ENCODE data around the gene PCBD1.

Gene PCBD1

DNA sequence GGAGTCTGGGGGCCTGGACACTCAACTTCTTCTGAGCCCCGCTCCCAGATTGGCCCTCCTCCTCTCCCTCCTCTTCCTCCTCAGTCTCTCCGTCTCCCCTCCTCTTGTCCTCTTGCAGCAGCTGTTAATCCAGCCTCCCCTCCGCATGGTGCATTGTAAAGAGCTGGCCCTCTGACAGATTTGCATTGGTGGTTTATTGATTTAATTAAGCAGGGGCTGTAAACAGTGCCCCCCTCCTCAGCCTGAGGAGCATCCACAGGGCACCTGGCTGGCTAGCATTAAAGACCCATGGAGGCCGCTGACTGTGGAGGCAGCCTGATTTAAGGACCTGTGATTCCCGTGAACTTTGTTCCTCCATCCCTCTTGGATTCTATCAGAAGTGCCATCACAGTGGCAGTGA is 28.9 kb upstream of the PCBD1 start:
- DNase-seq: no peak

- DNase-seq: no peak
Measured at GRCh38 chr10:70916241-70916640, 27.9 kb upstream of the PCBD1 start.

DNA sequence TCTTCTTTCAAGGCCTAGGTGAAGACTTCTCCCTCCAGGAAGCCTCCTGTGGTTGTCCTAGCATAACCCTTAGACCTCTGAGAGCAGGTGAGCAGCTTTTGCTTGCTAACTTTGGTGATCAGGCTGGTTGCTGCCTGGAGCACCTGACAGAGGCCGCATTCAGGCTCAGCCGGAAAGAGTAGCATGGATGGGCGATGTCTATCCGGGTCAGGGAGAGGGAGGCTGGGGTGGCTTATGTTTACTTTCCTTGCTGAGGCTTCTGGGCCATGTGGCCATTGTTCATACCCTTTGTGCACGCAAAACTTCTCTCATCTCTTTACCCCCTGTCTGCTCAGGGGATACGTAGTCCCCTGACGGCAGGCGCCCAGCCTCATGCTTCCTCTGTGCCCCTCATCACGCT is 27.4 kb upstream of the PCBD1 start:
- no peak for DNase-seq

- DNase-seq: no peak
Measured at GRCh38 chr10:70915206-70915605, 26.8 kb upstream of the PCBD1 start.

DNA sequence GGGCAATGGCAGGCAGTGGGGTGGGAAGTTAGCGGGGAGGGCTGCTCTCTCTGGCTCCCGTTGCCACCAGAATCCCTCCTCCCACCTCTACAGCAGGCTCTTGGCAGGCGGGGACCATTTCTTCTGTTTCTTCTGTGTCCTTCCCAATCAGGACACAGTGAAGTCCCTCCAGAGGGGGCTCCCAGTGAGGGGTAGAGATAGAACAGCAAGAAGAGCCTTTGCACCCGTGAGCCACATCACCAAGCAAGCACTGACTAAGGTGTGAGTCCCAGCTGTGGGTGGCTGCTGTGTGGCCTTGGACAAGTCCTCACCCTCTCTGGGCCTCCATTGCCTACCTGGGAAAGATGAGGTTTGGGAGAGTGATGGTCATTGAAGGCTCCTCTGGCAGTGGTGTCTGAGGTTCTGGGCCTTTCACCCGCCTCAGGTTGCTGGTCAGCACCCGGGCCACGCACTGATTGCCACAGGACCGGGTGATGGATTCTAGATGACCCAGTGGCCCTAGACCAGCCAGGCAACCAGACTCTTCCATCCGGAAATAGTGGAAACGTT is 26.0 kb upstream of the PCBD1 start:
- DNase-seq: no peak

- no peak for DNase-seq
Measured at GRCh38 chr10:70913893-70914240, 25.5 kb upstream of the PCBD1 start.

DNA sequence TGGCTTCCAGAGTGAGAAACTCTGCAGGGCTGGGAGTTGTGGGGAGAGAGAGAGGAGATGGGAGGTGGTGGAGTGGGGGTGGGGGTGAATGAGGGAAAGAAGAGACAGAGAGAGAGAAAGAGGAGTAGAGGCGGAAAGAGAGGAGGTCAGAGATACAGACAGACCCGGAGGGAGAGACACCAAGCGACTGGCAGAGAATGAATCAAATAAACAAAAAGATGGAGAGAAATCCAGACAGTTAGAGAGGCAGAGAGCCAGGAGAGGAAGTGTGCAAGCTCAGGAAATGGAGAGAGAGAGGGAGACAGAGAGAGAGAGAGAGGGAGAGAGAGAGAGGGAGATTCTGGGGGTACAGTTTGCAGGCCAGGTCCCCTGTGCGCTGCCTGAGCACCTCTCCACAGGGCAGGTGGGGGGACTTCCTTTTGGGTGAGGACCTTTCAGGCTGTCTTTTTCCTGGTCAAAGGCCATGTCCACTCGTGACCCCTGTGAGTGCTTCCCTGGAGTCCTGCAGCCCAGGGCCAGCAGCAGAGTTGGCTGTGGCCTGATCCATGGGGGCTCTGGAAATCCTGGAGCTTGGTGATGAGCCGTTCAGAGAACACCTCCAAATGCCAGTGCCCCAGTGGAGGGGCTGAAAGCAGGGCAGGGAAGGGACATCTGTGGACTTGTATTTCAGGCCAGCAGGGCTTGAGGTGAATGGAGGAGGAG is 25.0 kb upstream of the PCBD1 start:
- no peak for DNase-seq

DNA sequence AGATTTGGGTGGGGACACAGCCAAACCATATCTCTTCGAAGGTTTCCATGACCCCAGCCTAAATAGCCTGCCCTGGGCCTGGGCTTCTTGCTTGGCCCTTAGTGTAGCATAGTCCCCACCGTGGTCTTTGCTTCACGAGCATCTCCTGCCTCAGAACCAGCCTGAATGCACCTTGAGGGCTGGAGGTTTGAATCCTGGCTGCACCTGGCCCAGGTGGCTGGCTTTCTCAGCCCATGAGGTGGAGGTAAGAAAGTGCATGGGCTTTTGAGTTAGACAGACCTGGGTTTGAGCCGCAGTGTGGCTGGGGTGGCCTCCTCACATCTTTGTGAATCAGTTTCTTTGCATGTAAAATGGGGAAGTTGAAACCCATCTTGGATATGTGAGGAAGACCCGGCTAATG is 24.2 kb upstream of the PCBD1 start:
- DNase-seq: no peak

GRCh38 chr10:70911386-70911785 is 23.0 kb upstream of the PCBD1 start:
- no peak for DNase-seq

DNA sequence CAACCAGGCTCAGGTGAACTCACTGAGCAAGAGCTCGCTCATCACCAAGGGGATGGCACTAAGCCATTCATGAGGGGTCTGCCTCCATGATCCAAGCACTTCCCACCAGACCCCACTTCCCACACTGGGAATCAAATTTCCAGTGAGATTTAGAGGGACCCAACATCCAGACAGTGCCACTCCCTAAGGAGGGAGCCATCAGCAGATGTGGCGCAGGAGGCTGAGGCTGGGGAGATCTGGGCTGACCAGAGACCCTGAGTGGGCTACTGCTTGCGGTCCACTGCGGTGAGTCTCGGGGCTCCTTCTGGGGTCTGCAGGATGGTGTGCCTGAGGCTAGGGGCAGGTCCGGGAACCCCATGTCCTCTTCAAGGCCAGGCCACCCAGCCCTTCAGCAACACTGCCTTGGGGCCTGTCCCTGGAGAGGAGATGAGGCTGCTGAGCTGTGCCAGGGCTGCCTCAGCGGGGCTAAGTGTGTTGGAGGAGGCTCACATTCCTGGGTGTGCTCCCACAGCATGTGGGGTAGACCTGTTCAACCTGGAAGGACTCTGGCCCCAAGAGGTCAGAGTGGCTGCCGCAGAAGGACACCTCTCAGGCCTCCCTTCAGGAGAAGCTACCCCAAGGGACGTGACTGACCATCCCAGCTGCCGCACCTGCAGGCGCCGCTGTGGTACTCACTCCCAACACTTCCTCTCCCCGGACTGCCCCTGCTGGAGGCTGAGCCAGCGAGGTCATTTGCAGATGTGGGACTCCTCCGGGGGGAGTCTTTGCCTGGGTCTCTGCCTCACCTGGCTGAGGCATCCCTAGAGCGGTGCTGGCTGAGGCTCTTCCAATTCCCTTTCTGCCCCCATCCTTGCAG is 22.3 kb upstream of the PCBD1 start:
- no peak for DNase-seq

GRCh38 chr10:70909326-70909935 is 21.1 kb upstream of the PCBD1 start:
- no peak for DNase-seq

DNA sequence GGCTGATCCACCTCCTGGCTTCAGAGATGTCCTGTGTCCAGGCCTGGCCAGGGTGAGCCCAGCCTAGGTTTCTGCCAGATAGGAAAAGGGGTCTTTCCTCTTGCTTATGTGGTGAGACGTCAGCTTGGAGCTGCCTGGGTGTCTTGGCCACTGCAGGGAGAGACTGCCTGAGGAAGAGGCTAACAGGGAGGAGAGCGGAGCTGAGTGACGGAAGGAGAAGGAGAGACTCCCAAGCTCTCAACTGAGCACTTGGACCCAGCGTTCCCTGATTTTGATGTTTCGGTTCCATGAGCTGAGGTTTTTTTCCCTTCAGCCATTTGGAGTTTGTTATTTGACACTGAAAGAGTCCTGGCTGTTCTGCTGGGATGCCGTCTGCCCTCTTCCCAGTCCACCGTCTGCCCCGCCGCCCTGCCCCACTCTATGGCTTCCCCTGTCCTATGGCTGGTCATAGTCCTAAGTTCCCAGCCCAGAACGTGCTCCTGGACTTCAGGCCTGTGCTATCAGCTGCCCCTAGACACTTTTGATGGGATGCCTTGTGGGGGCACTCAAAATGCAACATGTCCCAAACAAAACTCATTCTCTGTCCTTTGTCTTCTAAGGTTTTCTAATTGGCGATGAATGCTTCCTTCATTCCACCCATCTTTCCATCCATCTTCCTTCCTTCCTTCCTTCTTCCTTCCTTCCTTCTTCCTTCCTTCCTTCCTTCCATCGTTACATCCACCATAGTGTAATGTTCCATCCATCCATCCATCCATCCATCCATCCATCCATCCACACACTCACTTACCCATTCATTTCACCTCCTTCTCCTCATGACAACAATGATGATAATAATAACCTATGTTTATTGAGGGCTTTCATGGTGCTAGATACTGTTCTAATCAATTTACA is 20.3 kb upstream of the PCBD1 start:
- no peak for DNase-seq

DNA sequence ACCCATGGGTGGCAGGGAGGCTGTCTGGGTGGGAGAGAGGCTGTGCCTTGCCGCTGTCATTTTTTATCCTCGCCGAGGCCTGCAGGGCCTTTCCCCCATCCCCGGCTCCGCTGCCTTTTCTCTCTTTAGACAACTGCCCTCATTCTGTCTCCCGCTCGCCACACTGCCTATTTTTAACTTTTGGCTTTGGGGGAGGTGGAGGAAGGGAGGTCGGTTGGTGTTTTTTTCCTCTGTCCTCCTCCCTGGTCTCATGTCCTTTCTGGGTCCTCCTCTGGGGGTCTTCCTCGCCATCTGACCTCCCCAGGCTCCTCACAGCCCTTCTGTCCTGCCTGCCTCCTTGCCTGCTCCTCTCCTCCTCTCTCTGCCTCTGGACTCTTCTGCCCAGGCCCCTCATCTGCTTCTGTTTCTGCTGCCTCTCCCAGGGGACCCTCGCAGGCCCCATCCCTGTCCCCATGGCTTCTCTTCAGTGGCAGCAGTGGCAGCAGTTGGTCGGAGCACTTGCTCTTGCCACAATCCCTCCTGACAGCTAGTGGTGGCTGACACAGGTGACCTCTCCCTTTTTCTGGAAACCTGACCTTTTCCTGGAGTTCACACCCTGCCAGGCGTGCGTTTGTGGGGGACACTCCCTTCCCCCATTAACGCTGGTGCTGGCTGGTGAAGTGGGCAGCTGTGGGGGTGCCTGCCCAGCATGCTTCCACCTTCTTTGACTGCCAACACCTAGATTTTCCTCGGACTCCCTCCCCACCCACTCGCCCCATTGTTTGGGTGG is 19.5 kb upstream of the PCBD1 start:
- DNase-seq: no peak

GRCh38 chr10:70906953-70907636 is 18.7 kb upstream of the PCBD1 start:
- DNase-seq: no peak

DNA sequence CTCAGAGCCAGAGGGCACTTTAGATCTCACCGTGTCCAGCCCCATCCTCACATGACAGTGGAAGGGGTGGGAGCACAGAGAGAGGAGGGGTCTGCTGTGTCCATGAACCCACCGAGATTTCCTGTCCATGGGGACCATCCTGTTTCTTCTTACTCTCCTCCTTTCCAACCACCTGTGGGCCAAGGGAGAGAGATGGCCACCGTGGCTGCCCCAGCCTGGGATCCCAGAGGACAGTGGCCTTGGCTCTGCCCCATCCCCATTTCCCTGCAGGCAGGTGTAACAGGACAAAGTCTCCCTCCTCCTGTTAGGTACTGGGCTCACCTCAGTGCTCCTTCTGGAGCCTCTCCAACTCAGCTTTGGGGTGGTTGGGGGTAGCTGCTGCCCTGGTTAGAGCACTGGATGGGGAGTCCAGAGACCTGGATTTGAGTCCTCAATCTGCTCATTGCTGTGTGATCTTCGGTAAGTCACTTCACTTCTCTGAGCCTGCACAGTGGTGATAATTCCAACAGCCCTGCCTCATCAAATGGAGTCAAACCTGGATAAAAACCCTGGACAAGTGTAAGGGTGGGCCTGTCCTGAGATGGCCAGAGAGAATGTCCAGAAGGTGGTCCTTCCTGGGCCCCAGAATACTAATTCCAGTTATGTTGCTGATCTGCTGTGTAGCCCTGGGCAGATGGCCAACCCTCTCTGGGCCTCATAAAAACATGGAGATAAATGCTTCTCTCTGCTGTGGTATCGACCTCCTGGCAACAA is 17.8 kb upstream of the PCBD1 start:
- DNase-seq: no peak

DNA sequence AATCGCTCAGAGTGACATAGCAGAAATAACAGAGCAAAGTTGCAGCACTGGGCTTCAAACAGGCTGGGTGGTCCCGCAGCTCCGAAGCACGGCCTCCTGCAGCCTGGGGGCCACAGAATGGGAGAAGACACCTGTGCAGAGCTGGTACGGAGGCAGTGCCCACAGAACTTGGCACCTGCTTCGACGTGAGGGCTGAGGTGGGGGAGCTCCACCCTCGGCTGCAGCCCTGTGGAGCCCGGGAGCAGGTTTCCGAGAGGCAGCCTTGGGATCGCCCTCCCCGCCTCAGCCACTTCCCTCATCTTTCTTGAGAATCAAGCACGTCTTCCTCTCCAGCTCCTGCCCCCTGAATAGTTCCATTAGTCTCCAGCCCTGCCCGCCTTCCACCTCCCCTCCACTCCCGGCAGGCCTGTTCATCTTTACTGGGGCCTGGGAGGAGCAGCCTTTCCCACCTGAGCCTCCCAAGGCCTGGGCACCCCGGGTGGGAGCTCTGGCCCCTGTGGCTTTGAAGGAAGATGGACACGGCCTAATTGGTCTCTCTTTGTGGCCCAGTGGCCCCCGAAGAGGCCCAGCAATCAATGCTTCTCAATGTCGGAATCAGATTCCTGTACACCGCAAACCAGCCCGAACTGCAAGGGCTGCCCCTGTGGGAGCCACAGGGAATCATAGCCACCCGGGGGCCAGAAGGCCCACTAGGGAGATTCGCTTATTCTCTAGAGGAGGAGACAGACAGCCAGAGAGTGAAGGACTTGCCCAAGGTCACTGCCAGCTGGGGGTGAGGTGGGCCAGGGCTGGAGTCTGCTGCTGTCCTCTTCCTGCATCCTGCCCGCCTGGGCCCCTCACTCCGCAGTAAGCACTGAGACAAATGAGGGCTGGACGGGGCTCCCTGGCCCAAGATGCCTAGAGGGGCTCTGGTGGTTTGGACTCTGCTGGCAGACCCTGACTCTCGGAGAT is 17.0 kb upstream of the PCBD1 start:
- DNase-seq: no peak

- DNase-seq: peak; percentile 39
Measured at GRCh38 chr10:70903262-70903921, 15.0 kb upstream of the PCBD1 start.

GRCh38 chr10:70902661-70903261 is 14.4 kb upstream of the PCBD1 start:
- no peak for DNase-seq
